Measurements from ENCODE around the gene CSMD2.

CSMD2 gene

GRCh38 chr1:33997127-33998036 lies 167.6 kb downstream of the CSMD2 start:
- no peak for DNase-seq (ENCODE audit: low read depth)

GRCh38 chr1:33996281-33996680 lies 168.7 kb downstream of the CSMD2 start:
- no peak for DNase-seq (ENCODE audit: low read depth)

- no peak for DNase-seq (ENCODE audit: low read depth)
Measured at GRCh38 chr1:33993301-33993700, 171.7 kb downstream of the CSMD2 start.

- no peak for DNase-seq (ENCODE audit: low read depth)
Measured at GRCh38 chr1:33990281-33990680, 174.7 kb downstream of the CSMD2 start.

GRCh38 chr1:33988161-33988560 lies 176.9 kb downstream of the CSMD2 start:
- DNase-seq (ENCODE audit: low read depth), result no peak

- no peak for DNase-seq (ENCODE audit: low read depth)
Measured at GRCh38 chr1:33986390-33987095, 178.5 kb downstream of the CSMD2 start.

- DNase-seq (ENCODE audit: low read depth), result no peak
Measured at GRCh38 chr1:33985656-33986055, 179.4 kb downstream of the CSMD2 start.

GRCh38 chr1:33984906-33985565 lies 180.0 kb downstream of the CSMD2 start:
- DNase-seq (ENCODE audit: low read depth), result no peak

GRCh38 chr1:33982419-33982818 lies 182.6 kb downstream of the CSMD2 start:
- no peak for DNase-seq (ENCODE audit: low read depth)

- no peak for DNase-seq (ENCODE audit: low read depth)
Measured at GRCh38 chr1:33979341-33979740, 185.7 kb downstream of the CSMD2 start.

- no peak for DNase-seq (ENCODE audit: low read depth)
Measured at GRCh38 chr1:33975961-33976360, 189.1 kb downstream of the CSMD2 start.

- no peak for DNase-seq (ENCODE audit: low read depth)
Measured at GRCh38 chr1:33973799-33974545, 191.1 kb downstream of the CSMD2 start.

GRCh38 chr1:33972676-33973395 lies 192.2 kb downstream of the CSMD2 start:
- DNase-seq (ENCODE audit: low read depth), result no peak

GRCh38 chr1:33971913-33972312 lies 193.1 kb downstream of the CSMD2 start:
- no peak for DNase-seq (ENCODE audit: low read depth)

- DNase-seq (ENCODE audit: low read depth), result no peak
Measured at GRCh38 chr1:33971018-33971710, 193.9 kb downstream of the CSMD2 start.

- no peak for DNase-seq (ENCODE audit: low read depth)
Measured at GRCh38 chr1:33970148-33970825, 194.7 kb downstream of the CSMD2 start.

GRCh38 chr1:33966346-33967141 lies 198.5 kb downstream of the CSMD2 start:
- DNase-seq (ENCODE audit: low read depth), result no peak

- no peak for DNase-seq (ENCODE audit: low read depth)
Measured at GRCh38 chr1:33965086-33965485, 199.9 kb downstream of the CSMD2 start.

GRCh38 chr1:33962061-33962460 lies 203.0 kb downstream of the CSMD2 start:
- no peak for DNase-seq (ENCODE audit: low read depth)
